SK-N-SH (cell line): ENCODE data around the gene PTPRA. TPM values are rescaled to one million over a fixed set of nuclear protein-coding genes. Genes with fewer than 3 reads are reported as not detected.

Experiments
- CTCF ChIA-PET: fragments of 300-600, 350-600 bp; formaldehyde crosslinking; extraction: SDS; loops from one replicate; lab custom pipeline; 2021; lab: Yijun Ruan, JAX
- POLR2A ChIA-PET: fragments of 350-600 bp; sonication (Branson Sonifier 250); formaldehyde crosslinking; extraction: SDS; loops from one replicate; lab custom pipeline; 2020; ENCODE audit warnings: antibody characterized with exemption, inconsistent platforms; lab: Yijun Ruan, JAX
- DNase-seq: peaks from one replicate; pipeline ENCODE4 v3.0.0; 2012
- H2AFZ ChIP-seq: fragments of 200-600 bp; sonication (generic); 2 replicates; pipeline ENCODE4 v1.8.1; 2016; ENCODE audit warnings: antibody characterized with exemption, mild to moderate bottlenecking, low read depth
- H3F3A ChIP-seq: fragments of 200-600 bp; sonication (generic); replicated peaks from 2 replicates; pipeline ENCODE3; 2016; ENCODE audit warnings: antibody characterized with exemption, mild to moderate bottlenecking; ENCODE audit not compliant: insufficient read depth
- H3K27ac ChIP-seq, 2 experiments: fragments of 200-500 bp in 1 of 2; fragments of 200-600 bp in 1 of 2; sonication (Bioruptor generic) in 1 of 2; sonication (generic), shearing (Covaris generic) in 1 of 2; 2 replicates each; pipeline versions ENCODE4 v1.5.1 to v1.6.1; 2014 to 2016; ENCODE audit warnings: low read depth in 2 of 2, inconsistent platforms in 1 of 2, low read length in 1 of 2, mild to moderate bottlenecking in 1 of 2, mixed read lengths in 1 of 2
- H3K27me3 ChIP-seq: fragments of 200-600 bp; sonication (generic), shearing (Covaris generic); 2 replicates; pipeline ENCODE4 v1.6.1; 2016; ENCODE audit warnings: mixed run types; ENCODE audit not compliant: insufficient read depth
- H3K36me3 ChIP-seq, 2 experiments: fragments of 200-500 bp in 1 of 2; fragments of 200-600 bp in 1 of 2; sonication (Bioruptor generic) in 1 of 2; sonication (generic) in 1 of 2; replicated peaks in 1 of 2; 2 replicates each; pipeline versions ENCODE3 to v1.5.1; 2014 to 2016; ENCODE audit warnings: low read length in 1 of 2, mild to moderate bottlenecking in 1 of 2; ENCODE audit not compliant: insufficient read depth in 2 of 2, control insufficient read depth in 1 of 2
- H3K4me1 ChIP-seq, 2 experiments: fragments of 200-500 bp in 1 of 2; fragments of 200-600 bp in 1 of 2; sonication (Bioruptor generic) in 1 of 2; sonication (generic), shearing (Covaris generic) in 1 of 2; 2 replicates each; pipeline versions ENCODE4 v1.5.1 to v1.6.1; 2014 to 2016; ENCODE audit warnings: low read depth in 1 of 2, low read length in 1 of 2, mixed run types in 1 of 2; ENCODE audit not compliant: insufficient read depth in 2 of 2, control insufficient read depth in 1 of 2
- H3K4me2 ChIP-seq: fragments of 200-600 bp; sonication (generic), shearing (Covaris generic); 2 replicates; pipeline ENCODE4 v1.6.1; 2017; ENCODE audit warnings: mixed run types
- H3K4me3 ChIP-seq, 2 experiments: fragments of 200-500 bp in 1 of 2; fragments of 200-600 bp in 1 of 2; sonication (Bioruptor generic) in 1 of 2; sonication (generic), shearing (Covaris generic) in 1 of 2; 2 replicates each; pipeline versions ENCODE4 v1.5.1 to v1.8.1; 2014 to 2016; ENCODE audit warnings: low read depth in 2 of 2, inconsistent platforms in 1 of 2, low read length in 1 of 2, mild to moderate bottlenecking in 1 of 2, mixed read lengths in 1 of 2, moderate library complexity in 1 of 2
- H3K79me2 ChIP-seq: fragments of 200-600 bp; sonication (generic); 2 replicates; pipeline ENCODE4 v1.8.1; 2017; ENCODE audit warnings: mild to moderate bottlenecking; ENCODE audit not compliant: insufficient read depth
- H3K9ac ChIP-seq: fragments of 200-600 bp; sonication (generic); 2 replicates; pipeline ENCODE4 v1.6.1; 2017; ENCODE audit warnings: mixed run types
- H3K9me2 ChIP-seq: fragments of 200-600 bp; sonication (generic); 2 replicates; pipeline ENCODE4 v1.6.1; 2017; ENCODE audit warnings: mixed run types
- H3K9me3 ChIP-seq: fragments of 200-600 bp; sonication (generic); 2 replicates; pipeline ENCODE4 v1.6.1; 2017; ENCODE audit warnings: mixed run types, mild to moderate bottlenecking, moderate library complexity
- H4K20me1 ChIP-seq: fragments of 200-600 bp; sonication (generic); 2 replicates; pipeline ENCODE4 v1.6.1; 2017; ENCODE audit warnings: mild to moderate bottlenecking, mixed run types; ENCODE audit not compliant: insufficient read depth
- CHD2 ChIP-seq: fragments of 150-350 bp; IDR thresholded peaks from 2 replicates; pipeline ENCODE4 v1.6.1; 2018; ENCODE audit warnings: low read length; ENCODE audit not compliant: partially characterized antibody
- CTCF ChIP-seq: fragments of 200-600 bp; sonication (generic); IDR thresholded peaks from 2 replicates; pipeline ENCODE4 v1.6.1; 2017; ENCODE audit warnings: antibody characterized with exemption, mild to moderate bottlenecking, moderate library complexity
- EZH2phosphoT487 ChIP-seq: fragments of 200-600 bp; sonication (generic); IDR thresholded peaks from 2 replicates; pipeline ENCODE4 v1.6.1; 2017; ENCODE audit warnings: low read depth, mixed run types, mild to moderate bottlenecking, antibody characterized with exemption, moderate library complexity, borderline replicate concordance
- GABPA ChIP-seq: IDR thresholded peaks from 2 replicates; pipeline ENCODE4 v1.4.0; 2012; ENCODE audit warnings: low read depth, mild to moderate bottlenecking
- JUND ChIP-seq: IDR thresholded peaks from 2 replicates; pipeline ENCODE4 v1.4.0; 2012
- MAX ChIP-seq: IDR thresholded peaks from 2 replicates; pipeline ENCODE4 v1.4.0; 2012; ENCODE audit warnings: low read depth
- MXI1 ChIP-seq: IDR thresholded peaks from 2 replicates; pipeline ENCODE4 v1.6.1; 2012; ENCODE audit warnings: mild to moderate bottlenecking, low read depth, low read length, improper control_type of control experiment
- RAD21 ChIP-seq: IDR thresholded peaks from 2 replicates; pipeline ENCODE4 v1.6.1; 2012; ENCODE audit warnings: mild to moderate bottlenecking, low read length
- REST ChIP-seq: IDR thresholded peaks from 2 replicates; pipeline ENCODE4 v1.6.1; 2012; ENCODE audit warnings: mild to moderate bottlenecking, low read depth, low read length, moderate library complexity
- SMC3 ChIP-seq: IDR thresholded peaks from 2 replicates; pipeline ENCODE4 v1.6.1; 2012; ENCODE audit warnings: low read depth, low read length, improper control_type of control experiment
- TAF1 ChIP-seq: IDR thresholded peaks from 2 replicates; pipeline ENCODE4 v1.6.1; 2012; ENCODE audit warnings: low read depth, mild to moderate bottlenecking, low read length, moderate library complexity, borderline replicate concordance
- WGBS: methylation state at CpG from one replicate; pipeline ENCODE4 v1.1.6; 2017; ENCODE audit warnings: low lambda C conversion rate; 5-methylcytosine and 5-hydroxymethylcytosine counted together
- polyA plus RNA-seq, 3 experiments: library from polyadenylated mRNA; depleted of rRNA; stranded (reverse); fragments of >200 nt; gene quantifications; 2 replicates each; pipeline ENCODE4 v1.2.3, GENCODE V29; 2012

Gene PTPRA
- polyA plus RNA-seq, 1 of the 3 experiments (the other 2 are of a cell fraction) = 47.6 TPM

GRCh38 chr20:2871661-2872458 lies 1.4 kb upstream of the PTPRA start (continued):
- TF ChIP-seq REST (no peak), JUND (no peak), EZH2phosphoT487 (no peak), CHD2 (no peak)
- TF ChIP-seq, all 33 proteins: peak for 0

- peaks cover 40% of the 10 kb centered on the region for H3K79me2 ChIP-seq
- H3K27ac ChIP-seq = peak overlapping the region; percentile 43 to 71; a peak in 3 of 4 replicates
- peak overlapping the region; percentile 88; the same call in 1 of the 2 replicates for H3K9ac ChIP-seq
- H3K4me1 ChIP-seq = peaks cover 13 to 22% of the 10 kb centered on the region in 2 experiments
- TF ChIP-seq TAF1 (no peak), MAX (peak; percentile 45), EZH2phosphoT487 (no peak), RAD21 (0 out of 2 replicates have a peak, but pooled peaks have one; percentile 16), CTCF (peak; percentile 34), MXI1 (peak; percentile 69; the same call in 1 of the 2 replicates), SMC3 (peak; percentile 24; the same call in 1 of the 2 replicates), GABPA (no peak)
- TF ChIP-seq, all 33 proteins: peak for 5
- ChIA-PET CTCF (interaction anchor here (0.7 to 1.5 kb wide), 10 partner anchors 8 to 576 kb away, joined by 3 to 4 read pairs (median 3); no protein-coding TSS in a partner anchor), POLR2A (interaction anchor here (1.0 to 1.1 kb wide), 2 partner anchors 72 to 220 kb away, joined by 3 to 4 read pairs; partner anchors contain the start of genes CPXM1 and NOP56)
- H3K27me3 ChIP-seq = no peaks in the 10 kb centered on the region
- peaks cover 3 to 5% of the 10 kb centered on the region in 2 experiments for H3K36me3 ChIP-seq
- H3K4me3 ChIP-seq = peak overlapping the region; percentile 89 to 98
- H3K9me3 ChIP-seq = no peaks in the 10 kb centered on the region
- H3K4me2 ChIP-seq = peak overlapping the region; percentile 97
- peak overlapping the region; percentile 94 for H2AFZ ChIP-seq
- peak; percentile 79 for DNase-seq
- peaks cover 20% of the 10 kb centered on the region for H3F3A ChIP-seq
- 2% methylated on average over 36 of the region's 49 CpGs for WGBS
- H4K20me1 ChIP-seq = peaks cover 9% of the 10 kb centered on the region; the same call in 1 of the 2 replicates
- H3K9me2 ChIP-seq = no peaks in the 10 kb centered on the region
Observed at GRCh38 chr20:2872459-2873009, 747 bp upstream of the PTPRA start.
